Gastrocnemius medialis (tissue), 4 donors: ENCODE results near the gene DPAGT1.
"Not testable (repeated sequence)": the region's sequence is repeated elsewhere in the genome, so short reads cannot be mapped to it uniquely, and the experiment has no call there.

Experiments
- CTCF ChIP-seq, 5 experiments: fragments of 450-650 bp in 3 of 5; fragments of 200-600 bp in 2 of 5; sonication (generic) in 2 of 5; IDR thresholded peaks in 4 of 5; conservative IDR thresholded peaks in 1 of 5; 1 replicate in 4 of 5; 2 replicates in 1 of 5; pipeline ENCODE4 v1.5.1; 2016 to 2019; ENCODE audit warnings: antibody characterized with exemption in 5 of 5, mild to moderate bottlenecking in 3 of 5, moderate library complexity in 3 of 5
- POLR2A ChIP-seq, 2 donors: fragments of 450-650 bp; IDR thresholded peaks; one replicate each; pipeline ENCODE4 v1.6.1; 2017; ENCODE audit warnings: antibody characterized with exemption in 2 of 2, mild to moderate bottlenecking in 2 of 2, moderate library complexity in 2 of 2

GRCh38 chr11:119059128-119059527, 42.5 kb downstream of the DPAGT1 start:
- TF ChIP-seq POLR2A (IDR thresholded peaks at IDR 0.05); CTCF (IDR thresholded peaks at IDR 0.05 in 4 of 5, conservative IDR thresholded peaks at IDR 0.05 in 1 of 5): not testable (repeated sequence)
